ENCODE data around the gene SDK1.

Gene SDK1

DNA sequence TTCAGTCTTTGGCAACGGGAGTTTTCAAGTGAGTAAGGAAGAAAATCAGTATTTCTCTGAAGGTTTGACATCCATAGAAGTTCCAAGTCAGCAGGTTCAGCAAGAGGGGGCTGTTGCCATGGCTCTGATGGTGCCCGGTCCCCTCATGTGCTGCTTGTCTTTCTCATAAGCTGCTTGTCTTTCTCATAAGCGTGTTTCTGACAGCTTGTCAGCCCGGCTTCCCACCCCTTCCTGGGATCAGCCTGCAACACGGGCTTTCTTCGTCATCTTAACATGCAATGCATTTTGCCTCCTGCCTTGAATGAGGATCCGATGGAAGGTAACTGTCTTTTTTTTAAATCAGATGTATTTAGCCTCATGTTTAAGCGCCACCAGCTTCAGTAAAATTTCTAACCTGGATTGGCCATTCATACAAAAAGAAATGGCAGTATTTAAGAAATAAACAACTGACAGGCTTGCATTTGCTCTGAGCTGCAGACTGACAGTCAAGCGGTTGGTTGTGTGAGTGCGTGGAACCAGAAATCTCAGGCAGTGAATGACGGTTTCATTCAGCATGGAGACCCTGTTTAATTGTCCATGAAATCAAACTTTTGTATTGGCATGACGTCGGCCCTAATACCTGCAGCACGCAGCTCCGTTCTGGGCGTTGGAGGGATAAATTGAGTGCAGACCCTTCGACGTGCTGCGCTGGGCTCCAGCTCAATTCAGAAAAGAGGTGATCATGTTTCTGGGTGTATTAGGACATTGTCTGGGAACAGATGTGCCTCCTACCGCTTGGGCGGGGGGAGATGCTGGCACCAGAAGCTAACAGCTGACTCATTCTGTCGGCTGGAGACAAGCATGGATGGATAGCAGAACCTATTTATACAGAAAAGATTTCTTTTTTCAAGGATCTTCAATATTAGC is 926.3 kb downstream of the SDK1 start:
- TF ChIP-seq, protein P1, sequence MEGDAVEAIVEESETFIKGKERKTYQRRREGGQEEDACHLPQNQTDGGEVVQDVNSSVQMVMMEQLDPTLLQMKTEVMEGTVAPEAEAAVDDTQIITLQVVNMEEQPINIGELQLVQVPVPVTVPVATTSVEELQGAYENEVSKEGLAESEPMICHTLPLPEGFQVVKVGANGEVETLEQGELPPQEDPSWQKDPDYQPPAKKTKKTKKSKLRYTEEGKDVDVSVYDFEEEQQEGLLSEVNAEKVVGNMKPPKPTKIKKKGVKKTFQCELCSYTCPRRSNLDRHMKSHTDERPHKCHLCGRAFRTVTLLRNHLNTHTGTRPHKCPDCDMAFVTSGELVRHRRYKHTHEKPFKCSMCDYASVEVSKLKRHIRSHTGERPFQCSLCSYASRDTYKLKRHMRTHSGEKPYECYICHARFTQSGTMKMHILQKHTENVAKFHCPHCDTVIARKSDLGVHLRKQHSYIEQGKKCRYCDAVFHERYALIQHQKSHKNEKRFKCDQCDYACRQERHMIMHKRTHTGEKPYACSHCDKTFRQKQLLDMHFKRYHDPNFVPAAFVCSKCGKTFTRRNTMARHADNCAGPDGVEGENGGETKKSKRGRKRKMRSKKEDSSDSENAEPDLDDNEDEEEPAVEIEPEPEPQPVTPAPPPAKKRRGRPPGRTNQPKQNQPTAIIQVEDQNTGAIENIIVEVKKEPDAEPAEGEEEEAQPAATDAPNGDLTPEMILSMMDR (conservative IDR thresholded peaks at IDR 0.05; ENCODE audit: low read length): no peak
- DNase-seq (ENCODE audit: low read depth): no peak
- no peak overlapping the region for H3K4me3 ChIP-seq (ENCODE audit: low read length)

DNA sequence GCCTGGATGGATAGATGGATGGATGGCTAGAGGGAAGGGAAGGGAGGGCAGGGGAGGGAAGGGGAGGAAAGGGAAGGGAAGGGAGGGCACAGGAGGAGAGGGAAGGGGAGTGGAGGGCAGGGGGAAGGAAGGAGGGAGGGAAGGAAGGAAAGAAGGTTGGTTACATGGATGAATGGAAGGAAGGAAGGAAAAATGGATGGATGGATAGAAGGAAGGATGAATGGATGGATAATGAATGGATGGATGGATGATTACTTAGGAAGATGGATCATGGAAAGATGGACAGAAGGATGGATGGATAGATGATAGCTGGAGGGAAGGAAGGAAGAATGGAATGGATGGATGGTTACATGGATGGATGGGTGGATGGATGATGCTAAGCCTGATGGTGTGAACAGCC is 929.3 kb downstream of the SDK1 start:
- TF ChIP-seq, protein P1 (conservative IDR thresholded peaks at IDR 0.05; ENCODE audit: low read length): no peak
- DNase-seq (ENCODE audit: low read depth): no peak
- no peak overlapping the region for H3K4me3 ChIP-seq (ENCODE audit: low read length)

DNA sequence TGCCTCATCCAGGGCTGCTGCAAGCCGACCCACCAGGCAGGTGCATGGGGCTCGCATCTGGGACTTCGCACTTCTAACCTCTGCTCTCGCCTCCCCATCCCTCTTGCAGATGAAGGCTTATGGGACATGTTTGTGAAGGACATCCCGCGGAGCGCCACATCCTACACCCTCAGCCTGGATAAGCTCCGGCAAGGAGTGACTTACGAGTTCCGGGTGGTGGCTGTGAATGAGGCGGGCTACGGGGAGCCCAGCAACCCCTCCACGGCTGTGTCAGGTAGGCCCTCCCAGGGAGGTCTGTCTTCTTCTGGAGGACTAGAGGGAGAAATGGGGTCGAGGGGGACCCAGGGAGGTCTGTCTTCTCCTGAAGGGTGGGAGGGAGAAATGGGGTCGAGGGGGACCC is 932.1 kb downstream of the SDK1 start:
- no peak overlapping the region for H3K4me3 ChIP-seq (ENCODE audit: low read length)
- TF ChIP-seq, protein P1 (conservative IDR thresholded peaks at IDR 0.05; ENCODE audit: low read length): no peak

DNA sequence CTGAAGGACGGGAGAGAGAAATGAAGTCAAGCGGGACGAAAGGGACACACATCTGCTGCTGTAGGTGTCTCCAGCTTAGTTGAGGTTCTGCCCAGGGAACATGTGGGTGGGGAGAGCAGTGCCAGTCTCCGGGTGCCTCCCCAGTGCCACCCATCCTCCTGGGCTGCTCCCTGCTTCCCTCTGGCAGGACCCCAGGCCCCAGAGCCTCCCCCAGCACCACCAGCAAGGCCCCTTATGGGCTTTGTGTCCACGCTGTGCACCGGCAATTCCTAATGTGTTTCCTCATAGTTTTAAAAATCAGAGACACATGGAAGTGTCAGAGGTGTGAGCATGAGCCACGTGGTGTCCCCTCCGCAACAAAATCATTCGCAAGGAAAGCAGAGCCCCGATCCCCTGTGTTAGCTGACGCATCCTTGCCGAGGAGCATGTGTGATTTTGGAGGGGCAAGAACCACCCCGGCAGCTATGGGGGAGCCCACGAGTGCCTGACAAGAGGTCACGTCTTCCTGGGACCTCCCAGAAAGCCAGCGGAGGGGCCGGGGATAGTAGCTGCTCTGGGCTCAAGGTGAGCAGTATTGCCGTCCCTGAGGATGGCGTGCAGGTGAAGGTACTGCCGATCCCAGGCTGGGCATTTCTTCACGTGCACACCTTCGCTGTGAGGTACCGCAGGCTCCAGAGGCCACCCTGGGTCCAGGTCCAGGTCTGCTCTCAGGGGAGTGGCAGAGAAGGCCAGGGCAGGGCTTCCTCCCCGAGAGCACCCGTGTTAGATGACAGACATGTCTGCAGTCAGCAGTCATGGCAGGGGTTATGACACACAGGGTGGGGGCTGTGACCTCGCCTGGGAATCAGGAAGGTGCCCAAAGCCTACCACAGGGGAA is 932.8 kb downstream of the SDK1 start:
- TF ChIP-seq, protein P1 (conservative IDR thresholded peaks at IDR 0.05; ENCODE audit: low read length): no peak

More for the DNA sequence above, 932.1 kb downstream of the SDK1 start:
- DNase-seq (ENCODE audit: low read depth): no peak

DNA sequence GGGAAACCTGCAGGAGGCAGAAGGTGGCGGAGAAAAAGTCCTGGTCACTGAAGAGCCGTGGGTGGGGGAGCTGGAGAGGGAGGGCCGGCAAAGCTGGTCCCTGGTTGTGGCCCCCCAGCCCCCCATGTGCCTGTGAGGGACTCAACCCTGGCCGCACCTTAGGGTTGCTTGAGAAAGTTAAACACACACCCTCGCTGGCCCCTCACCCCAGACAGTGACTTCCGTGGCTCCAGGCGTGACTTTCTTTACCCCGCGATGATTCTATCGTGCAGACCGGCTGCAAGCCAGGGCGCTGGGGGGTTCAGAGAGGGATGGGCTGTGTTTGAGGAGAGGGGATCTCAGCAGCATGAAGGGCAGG is 933.4 kb downstream of the SDK1 start:
- no peak for DNase-seq (ENCODE audit: low read depth)
- H3K4me3 ChIP-seq (ENCODE audit: low read length): no peak overlapping the region
- TF ChIP-seq, protein P1 (conservative IDR thresholded peaks at IDR 0.05; ENCODE audit: low read length): no peak

More for the DNA sequence above, 932.8 kb downstream of the SDK1 start:
- H3K4me3 ChIP-seq (ENCODE audit: low read length): no peak overlapping the region
- DNase-seq (ENCODE audit: low read depth): no peak

DNA sequence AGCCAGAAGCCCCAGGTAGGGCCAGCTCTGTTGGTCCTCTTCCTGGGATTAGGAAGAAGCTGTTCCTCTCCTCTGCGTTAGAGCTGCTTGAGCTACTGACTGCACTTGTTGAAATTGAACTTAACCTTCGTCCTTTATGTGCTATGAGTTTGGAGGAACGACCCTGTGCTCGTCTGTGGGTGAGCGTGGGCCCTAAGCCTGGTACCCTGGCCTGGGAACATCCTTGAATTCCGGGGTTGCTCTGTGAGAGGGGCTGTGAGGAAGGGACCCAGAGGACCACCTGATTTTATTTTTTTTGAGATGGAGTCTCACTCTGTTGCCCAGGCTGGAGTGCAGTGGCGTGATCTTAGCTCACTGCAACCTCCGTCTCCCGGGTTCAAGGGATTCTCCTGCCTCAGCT is 933.8 kb downstream of the SDK1 start:
- no peak for DNase-seq (ENCODE audit: low read depth)
- no peak overlapping the region for H3K4me3 ChIP-seq (ENCODE audit: low read length)
- TF ChIP-seq, protein P1 (conservative IDR thresholded peaks at IDR 0.05; ENCODE audit: low read length): no peak

Data from AG10803 (cell line).